ENCODE results near the gene COPG1. TPM values are rescaled to one million over a fixed set of nuclear protein-coding genes. Genes with fewer than 3 reads are reported as not detected.

The COPG1 gene
- total and polyA plus RNA-seq, 10 of the 15 experiments (the other 5 are each of a cell fraction or from before 2014, with no cell fraction given), result 54.8 to 143 (median 91.2) TPM

- intact Hi-C loops (cut with micrococcal nuclease; ENCODE audit: unreplicated experiment), result no loop called here
- Histone ChIP-seq H3K9me3 (replicated peaks; ENCODE audit: control insufficient read depth, insufficient read depth, low read length) (no peaks in the 10 kb centered on the region), H3K4me2 (ENCODE audit: control insufficient read depth, insufficient read depth) (no peak overlapping the region), H2AFZ (ENCODE audit: control insufficient read depth, low read depth, low read length) (no peak overlapping the region), H3K4me3 (no peak overlapping the region), H3K79me2 (ENCODE audit: control insufficient read depth, insufficient read depth, low read length) (no peaks in the 10 kb centered on the region), H3K36me3 (ENCODE audit: control insufficient read depth in 2 of 2, insufficient read depth in 2 of 2, low read length in 1 of 2) (no peaks in the 10 kb centered on the region), H3K9ac (ENCODE audit: control insufficient read depth, insufficient read depth, low read length) (no peak overlapping the region), H3K27ac (ENCODE audit: control insufficient read depth, insufficient read depth) (no peak overlapping the region), H4K20me1 (ENCODE audit: control insufficient read depth, insufficient read depth) (no peaks in the 10 kb centered on the region), H3K27me3 (replicated peaks in 1 of 2; ENCODE audit: control insufficient read depth in 2 of 2, insufficient read depth in 2 of 2, low read length in 1 of 2) (no peaks in the 10 kb centered on the region), H3K4me1 (ENCODE audit: control insufficient read depth, insufficient read depth, low read length) (no peaks in the 10 kb centered on the region; the same call in 1 of the 2 replicates)
- TF ChIP-seq SIN3A (IDR thresholded peaks at IDR 0.05; ENCODE audit: low read depth, low read length) (no peak), SUZ12 (IDR thresholded peaks at IDR 0.05; ENCODE audit: unreplicated experiment) (no peak)
- in situ Hi-C loops (cut with MboI), result no loop called here
- WGBS (ENCODE audit: insufficient coverage, insufficient replicate concordance, low lambda C conversion rate, missing lambda C conversion rate), result 70% methylated on average over 6 of the region's 6 CpGs
- RAD21 ChIA-PET (ENCODE audit: unreplicated experiment), result interaction anchor here (2.0 kb wide), 1 partner anchor 256 kb away, joined by 8 read pairs; no protein-coding TSS in a partner anchor
- ATAC-seq (no peak), FAIRE-seq (no peak), DNase-seq (ENCODE audit: low read depth, low spot score) (no peak)
- BruUV-seq (replicated peaks), result no TSS peak
- POLR2A ChIA-PET, result no interaction called here
- CTCF ChIA-PET, result interaction anchor here (1.2 to 4.5 kb wide), 2 partner anchors 19 to 71 kb away, joined by 3 to 29 read pairs; no protein-coding TSS in a partner anchor
- SMC1A ChIA-PET (ENCODE audit: uncharacterized antibody, unreplicated experiment), result no interaction called here
These were observed 23.0 kb upstream of the COPG1 start for GRCh38 chr3:129226374-129226773.

- no peaks in the 10 kb centered on the region for H3K27me3 ChIP-seq (replicated peaks in 1 of 2; ENCODE audit: control insufficient read depth in 2 of 2, insufficient read depth in 2 of 2, low read length in 1 of 2)
- TF ChIP-seq ZBTB11 (CRISPR knock-in tag; IDR thresholded peaks at IDR 0.05), result no peak
- TF ChIP-seq RFX5 (IDR thresholded peaks at IDR 0.05; ENCODE audit: low read depth, low read length), result no peak
- no peak for TF ChIP-seq NFYA (IDR thresholded peaks at IDR 0.05; ENCODE audit: borderline replicate concordance, low read depth, low read length)
- TF ChIP-seq ZNF207 (IDR thresholded peaks at IDR 0.05; ENCODE audit: borderline replicate concordance), result no peak
- TF ChIP-seq GATAD2B (conservative IDR thresholded peaks at IDR 0.05; ENCODE audit: low read depth), result no peak
- TF ChIP-seq TCF3 (IDR thresholded peaks at IDR 0.05; ENCODE audit: borderline replicate concordance, insufficient read depth, low read depth, low read length), result no peak
- ChIA-PET SMC1A (ENCODE audit: uncharacterized antibody, unreplicated experiment) (interaction anchor here (1.1 kb wide), 1 partner anchor 175 kb away, joined by 3 read pairs; no protein-coding TSS in a partner anchor), CTCF (no interaction called here), POLR2A (interaction anchor here (1.2 to 1.5 kb wide), 2 partner anchors 10 to 44 kb away, joined by 3 to 4 read pairs; no protein-coding TSS in a partner anchor), RAD21 (ENCODE audit: unreplicated experiment) (interaction anchor here (1.2 kb wide), 1 partner anchor 17 kb away, joined by 3 read pairs; no protein-coding TSS in a partner anchor)
- in situ Hi-C loops (cut with MboI) (no loop called here), intact Hi-C loops (cut with micrococcal nuclease; ENCODE audit: unreplicated experiment) (no loop called here)
- no peaks in the 10 kb centered on the region for H3K36me3 ChIP-seq (ENCODE audit: control insufficient read depth in 2 of 2, insufficient read depth in 2 of 2, low read length in 1 of 2)
- H3K4me3 ChIP-seq, result no peak overlapping the region
- no peaks in the 10 kb centered on the region for H3K79me2 ChIP-seq (ENCODE audit: control insufficient read depth, insufficient read depth, low read length)
- H3K9me3 ChIP-seq (replicated peaks; ENCODE audit: control insufficient read depth, insufficient read depth, low read length), result no peaks in the 10 kb centered on the region
- no peak for DNase-seq (ENCODE audit: low read depth, low spot score)
- no peak overlapping the region for H3K27ac ChIP-seq (ENCODE audit: control insufficient read depth, insufficient read depth)
- H3K4me2 ChIP-seq (ENCODE audit: control insufficient read depth, insufficient read depth), result no peak overlapping the region
- WGBS (ENCODE audit: insufficient coverage, insufficient replicate concordance, low lambda C conversion rate, missing lambda C conversion rate), result 58% methylated on average over 10 of the region's 11 CpGs
- H3K4me1 ChIP-seq (ENCODE audit: control insufficient read depth, insufficient read depth, low read length), result no peaks in the 10 kb centered on the region; the same call in 1 of the 2 replicates
- FAIRE-seq, result no peak
- no peak for ATAC-seq
- H4K20me1 ChIP-seq (ENCODE audit: control insufficient read depth, insufficient read depth), result no peaks in the 10 kb centered on the region
- no TSS peak for BruUV-seq (replicated peaks)
- H3K9ac ChIP-seq (ENCODE audit: control insufficient read depth, insufficient read depth, low read length), result no peak overlapping the region
- no peak overlapping the region for H2AFZ ChIP-seq (ENCODE audit: control insufficient read depth, low read depth, low read length)
These were observed 20.4 kb upstream of the COPG1 start for GRCh38 chr3:129228891-129229585.
